ENCODE results near the gene ANKRD13B. TPM values are rescaled to one million over a fixed set of nuclear protein-coding genes. Genes with fewer than 3 reads are reported as not detected.

The ANKRD13B gene
- total and polyA plus RNA-seq, 2 of the 13 experiments (the other 11 are each of a cell fraction or from before 2014, with no cell fraction given), result 1.7 to 1.8 TPM

DNA sequence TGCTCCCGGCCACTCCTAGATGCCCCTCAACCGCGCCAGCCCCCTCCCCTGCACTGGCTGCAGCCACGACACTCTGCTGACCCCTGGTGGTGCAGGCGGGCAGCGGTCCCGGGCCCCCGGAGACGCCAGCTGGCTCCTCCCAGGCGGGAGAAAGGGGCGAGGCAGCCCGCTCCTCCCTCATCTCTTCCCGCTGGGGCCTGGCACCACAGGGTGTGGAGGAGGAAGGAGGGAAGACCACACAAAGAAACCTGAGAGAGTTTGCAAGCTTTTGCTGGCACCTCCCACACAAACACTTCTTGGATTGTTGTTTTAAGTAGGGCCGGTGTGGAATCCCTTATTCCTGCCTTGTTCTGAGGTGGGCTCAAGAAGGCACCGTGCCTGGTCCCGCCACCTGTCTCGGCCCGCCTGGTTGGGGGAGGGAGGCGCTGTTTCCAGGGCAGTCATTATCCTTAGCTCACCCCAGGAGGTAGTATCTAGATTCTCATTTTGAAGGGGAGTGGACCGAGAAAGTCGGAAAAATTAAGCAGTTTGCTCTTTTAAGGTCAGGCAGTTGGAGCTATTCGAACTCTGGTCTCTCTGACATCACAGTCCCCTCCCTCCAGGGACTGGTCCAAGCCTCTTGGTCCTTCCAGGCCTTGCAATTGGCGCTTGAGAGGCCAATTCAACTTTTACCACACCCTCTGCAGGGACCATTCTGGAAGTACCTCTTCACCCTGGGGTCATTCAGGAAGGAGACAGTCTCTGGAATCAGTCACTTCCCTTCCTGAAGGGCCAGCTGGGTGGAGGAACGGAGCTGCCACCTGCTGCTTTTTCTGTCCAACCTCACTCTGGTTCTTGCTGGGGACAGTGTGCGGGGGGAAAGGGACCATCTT lies 959 bp upstream of the ANKRD13B start (continued):
- peak; percentile 19; the same call in 1 of the 2 replicates for TF ChIP-seq PHF20 (CRISPR knock-in tag; IDR thresholded peaks at IDR 0.05)
- TF ChIP-seq, protein P1, sequence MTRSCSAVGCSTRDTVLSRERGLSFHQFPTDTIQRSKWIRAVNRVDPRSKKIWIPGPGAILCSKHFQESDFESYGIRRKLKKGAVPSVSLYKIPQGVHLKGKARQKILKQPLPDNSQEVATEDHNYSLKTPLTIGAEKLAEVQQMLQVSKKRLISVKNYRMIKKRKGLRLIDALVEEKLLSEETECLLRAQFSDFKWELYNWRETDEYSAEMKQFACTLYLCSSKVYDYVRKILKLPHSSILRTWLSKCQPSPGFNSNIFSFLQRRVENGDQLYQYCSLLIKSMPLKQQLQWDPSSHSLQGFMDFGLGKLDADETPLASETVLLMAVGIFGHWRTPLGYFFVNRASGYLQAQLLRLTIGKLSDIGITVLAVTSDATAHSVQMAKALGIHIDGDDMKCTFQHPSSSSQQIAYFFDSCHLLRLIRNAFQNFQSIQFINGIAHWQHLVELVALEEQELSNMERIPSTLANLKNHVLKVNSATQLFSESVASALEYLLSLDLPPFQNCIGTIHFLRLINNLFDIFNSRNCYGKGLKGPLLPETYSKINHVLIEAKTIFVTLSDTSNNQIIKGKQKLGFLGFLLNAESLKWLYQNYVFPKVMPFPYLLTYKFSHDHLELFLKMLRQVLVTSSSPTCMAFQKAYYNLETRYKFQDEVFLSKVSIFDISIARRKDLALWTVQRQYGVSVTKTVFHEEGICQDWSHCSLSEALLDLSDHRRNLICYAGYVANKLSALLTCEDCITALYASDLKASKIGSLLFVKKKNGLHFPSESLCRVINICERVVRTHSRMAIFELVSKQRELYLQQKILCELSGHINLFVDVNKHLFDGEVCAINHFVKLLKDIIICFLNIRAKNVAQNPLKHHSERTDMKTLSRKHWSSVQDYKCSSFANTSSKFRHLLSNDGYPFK (CRISPR knock-in tag; IDR thresholded peaks at IDR 0.05; ENCODE audit: borderline replicate concordance), result peak; percentile 71; the same call in 1 of the 2 replicates
- TF ChIP-seq ZNF768 (CRISPR knock-in tag; IDR thresholded peaks at IDR 0.05), result peak; percentile 75
- TF ChIP-seq, protein P2, sequence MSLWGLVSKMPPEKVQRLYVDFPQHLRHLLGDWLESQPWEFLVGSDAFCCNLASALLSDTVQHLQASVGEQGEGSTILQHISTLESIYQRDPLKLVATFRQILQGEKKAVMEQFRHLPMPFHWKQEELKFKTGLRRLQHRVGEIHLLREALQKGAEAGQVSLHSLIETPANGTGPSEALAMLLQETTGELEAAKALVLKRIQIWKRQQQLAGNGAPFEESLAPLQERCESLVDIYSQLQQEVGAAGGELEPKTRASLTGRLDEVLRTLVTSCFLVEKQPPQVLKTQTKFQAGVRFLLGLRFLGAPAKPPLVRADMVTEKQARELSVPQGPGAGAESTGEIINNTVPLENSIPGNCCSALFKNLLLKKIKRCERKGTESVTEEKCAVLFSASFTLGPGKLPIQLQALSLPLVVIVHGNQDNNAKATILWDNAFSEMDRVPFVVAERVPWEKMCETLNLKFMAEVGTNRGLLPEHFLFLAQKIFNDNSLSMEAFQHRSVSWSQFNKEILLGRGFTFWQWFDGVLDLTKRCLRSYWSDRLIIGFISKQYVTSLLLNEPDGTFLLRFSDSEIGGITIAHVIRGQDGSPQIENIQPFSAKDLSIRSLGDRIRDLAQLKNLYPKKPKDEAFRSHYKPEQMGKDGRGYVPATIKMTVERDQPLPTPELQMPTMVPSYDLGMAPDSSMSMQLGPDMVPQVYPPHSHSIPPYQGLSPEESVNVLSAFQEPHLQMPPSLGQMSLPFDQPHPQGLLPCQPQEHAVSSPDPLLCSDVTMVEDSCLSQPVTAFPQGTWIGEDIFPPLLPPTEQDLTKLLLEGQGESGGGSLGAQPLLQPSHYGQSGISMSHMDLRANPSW (CRISPR knock-in tag; IDR thresholded peaks at IDR 0.05; ENCODE audit: borderline replicate concordance), result 0 out of 2 replicates have a peak, but pooled peaks have one; percentile 29
- TF ChIP-seq ARNT (IDR thresholded peaks at IDR 0.05), result no peak
- TF ChIP-seq, protein P3, sequence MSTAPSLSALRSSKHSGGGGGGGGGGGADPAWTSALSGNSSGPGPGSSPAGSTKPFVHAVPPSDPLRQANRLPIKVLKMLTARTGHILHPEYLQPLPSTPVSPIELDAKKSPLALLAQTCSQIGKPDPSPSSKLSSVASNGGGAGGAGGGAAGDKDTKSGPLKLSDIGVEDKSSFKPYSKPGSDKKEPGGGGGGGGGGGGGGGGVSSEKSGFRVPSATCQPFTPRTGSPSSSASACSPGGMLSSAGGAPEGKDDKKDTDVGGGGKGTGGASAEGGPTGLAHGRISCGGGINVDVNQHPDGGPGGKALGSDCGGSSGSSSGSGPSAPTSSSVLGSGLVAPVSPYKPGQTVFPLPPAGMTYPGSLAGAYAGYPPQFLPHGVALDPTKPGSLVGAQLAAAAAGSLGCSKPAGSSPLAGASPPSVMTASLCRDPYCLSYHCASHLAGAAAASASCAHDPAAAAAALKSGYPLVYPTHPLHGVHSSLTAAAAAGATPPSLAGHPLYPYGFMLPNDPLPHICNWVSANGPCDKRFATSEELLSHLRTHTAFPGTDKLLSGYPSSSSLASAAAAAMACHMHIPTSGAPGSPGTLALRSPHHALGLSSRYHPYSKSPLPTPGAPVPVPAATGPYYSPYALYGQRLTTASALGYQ (CRISPR knock-in tag; IDR thresholded peaks at IDR 0.05), result 0 out of 2 replicates have a peak, but pooled peaks have one; percentile 34
- no peak for TF ChIP-seq ZNF432 (CRISPR knock-in tag; IDR thresholded peaks at IDR 0.05; ENCODE audit: borderline replicate concordance)
- 0 out of 2 replicates have a peak, but pooled peaks have one; percentile 16 for TF ChIP-seq SIX4 (CRISPR knock-in tag; IDR thresholded peaks at IDR 0.05)
- no peak for TF ChIP-seq ZEB1 (IDR thresholded peaks at IDR 0.05; ENCODE audit: insufficient replicate concordance, low read depth)
- TF ChIP-seq, protein P4, sequence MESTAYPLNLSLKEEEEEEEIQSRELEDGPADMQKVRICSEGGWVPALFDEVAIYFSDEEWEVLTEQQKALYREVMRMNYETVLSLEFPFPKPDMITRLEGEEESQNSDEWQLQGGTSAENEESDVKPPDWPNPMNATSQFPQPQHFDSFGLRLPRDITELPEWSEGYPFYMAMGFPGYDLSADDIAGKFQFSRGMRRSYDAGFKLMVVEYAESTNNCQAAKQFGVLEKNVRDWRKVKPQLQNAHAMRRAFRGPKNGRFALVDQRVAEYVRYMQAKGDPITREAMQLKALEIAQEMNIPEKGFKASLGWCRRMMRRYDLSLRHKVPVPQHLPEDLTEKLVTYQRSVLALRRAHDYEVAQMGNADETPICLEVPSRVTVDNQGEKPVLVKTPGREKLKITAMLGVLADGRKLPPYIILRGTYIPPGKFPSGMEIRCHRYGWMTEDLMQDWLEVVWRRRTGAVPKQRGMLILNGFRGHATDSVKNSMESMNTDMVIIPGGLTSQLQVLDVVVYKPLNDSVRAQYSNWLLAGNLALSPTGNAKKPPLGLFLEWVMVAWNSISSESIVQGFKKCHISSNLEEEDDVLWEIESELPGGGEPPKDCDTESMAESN (CRISPR knock-in tag; conservative IDR thresholded peaks at IDR 0.05), result peak; percentile 32; the same call in 1 of the 2 replicates
- no peak for TF ChIP-seq ZNF138 (CRISPR knock-in tag; IDR thresholded peaks at IDR 0.05; ENCODE audit: low read depth)
- TF ChIP-seq CBX5 (CRISPR knock-in tag; IDR thresholded peaks at IDR 0.05; ENCODE audit: borderline replicate concordance), result peak; percentile 78; the same call in 1 of the 2 replicates
- TF ChIP-seq, protein P5, sequence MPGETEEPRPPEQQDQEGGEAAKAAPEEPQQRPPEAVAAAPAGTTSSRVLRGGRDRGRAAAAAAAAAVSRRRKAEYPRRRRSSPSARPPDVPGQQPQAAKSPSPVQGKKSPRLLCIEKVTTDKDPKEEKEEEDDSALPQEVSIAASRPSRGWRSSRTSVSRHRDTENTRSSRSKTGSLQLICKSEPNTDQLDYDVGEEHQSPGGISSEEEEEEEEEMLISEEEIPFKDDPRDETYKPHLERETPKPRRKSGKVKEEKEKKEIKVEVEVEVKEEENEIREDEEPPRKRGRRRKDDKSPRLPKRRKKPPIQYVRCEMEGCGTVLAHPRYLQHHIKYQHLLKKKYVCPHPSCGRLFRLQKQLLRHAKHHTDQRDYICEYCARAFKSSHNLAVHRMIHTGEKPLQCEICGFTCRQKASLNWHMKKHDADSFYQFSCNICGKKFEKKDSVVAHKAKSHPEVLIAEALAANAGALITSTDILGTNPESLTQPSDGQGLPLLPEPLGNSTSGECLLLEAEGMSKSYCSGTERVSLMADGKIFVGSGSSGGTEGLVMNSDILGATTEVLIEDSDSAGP (CRISPR knock-in tag; IDR thresholded peaks at IDR 0.05; ENCODE audit: borderline replicate concordance), result peak; percentile 86
- TF ChIP-seq, protein P6, sequence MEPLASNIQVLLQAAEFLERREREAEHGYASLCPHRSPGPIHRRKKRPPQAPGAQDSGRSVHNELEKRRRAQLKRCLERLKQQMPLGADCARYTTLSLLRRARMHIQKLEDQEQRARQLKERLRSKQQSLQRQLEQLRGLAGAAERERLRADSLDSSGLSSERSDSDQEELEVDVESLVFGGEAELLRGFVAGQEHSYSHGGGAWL (CRISPR knock-in tag; IDR thresholded peaks at IDR 0.05), result no peak
- 0 out of 2 replicates have a peak, but pooled peaks have one; percentile 39 for TF ChIP-seq ZNF543 (CRISPR knock-in tag; IDR thresholded peaks at IDR 0.05)

Measured in HepG2 (cell line).